UCSD-AML1 (cell line): ENCODE data around the gene GAL3ST2.
"Not testable (repeated sequence)": the region's sequence is repeated elsewhere in the genome, so short reads cannot be mapped to it uniquely, and the experiment has no call there.

Source experiments
- DNase-seq: peaks from one replicate; lab custom pipeline; 2025; ENCODE audit not compliant: unreplicated experiment; lab: John Stamatoyannopoulos, UW

The GAL3ST2 gene

DNA sequence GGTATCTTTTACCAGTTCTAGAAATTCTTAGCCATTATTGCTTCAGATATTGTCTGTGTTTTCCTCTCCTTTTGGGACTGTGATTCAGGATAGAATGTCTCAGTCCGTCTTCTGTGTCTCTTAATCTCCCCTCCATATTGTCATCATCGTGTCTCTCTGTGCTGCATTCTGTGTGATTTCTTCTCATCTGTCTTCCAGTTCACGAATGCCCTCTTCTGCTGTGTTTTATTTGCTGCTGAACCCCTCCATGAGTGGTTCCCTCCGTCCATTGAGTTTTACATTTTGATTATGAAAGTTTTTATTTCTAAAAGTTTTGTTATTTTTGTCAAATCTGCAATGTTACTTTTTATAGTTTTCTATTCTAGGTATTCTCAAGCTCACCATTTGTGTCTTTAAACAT lies 30.5 kb upstream of the GAL3ST2 start:
- no peak for DNase-seq

DNA sequence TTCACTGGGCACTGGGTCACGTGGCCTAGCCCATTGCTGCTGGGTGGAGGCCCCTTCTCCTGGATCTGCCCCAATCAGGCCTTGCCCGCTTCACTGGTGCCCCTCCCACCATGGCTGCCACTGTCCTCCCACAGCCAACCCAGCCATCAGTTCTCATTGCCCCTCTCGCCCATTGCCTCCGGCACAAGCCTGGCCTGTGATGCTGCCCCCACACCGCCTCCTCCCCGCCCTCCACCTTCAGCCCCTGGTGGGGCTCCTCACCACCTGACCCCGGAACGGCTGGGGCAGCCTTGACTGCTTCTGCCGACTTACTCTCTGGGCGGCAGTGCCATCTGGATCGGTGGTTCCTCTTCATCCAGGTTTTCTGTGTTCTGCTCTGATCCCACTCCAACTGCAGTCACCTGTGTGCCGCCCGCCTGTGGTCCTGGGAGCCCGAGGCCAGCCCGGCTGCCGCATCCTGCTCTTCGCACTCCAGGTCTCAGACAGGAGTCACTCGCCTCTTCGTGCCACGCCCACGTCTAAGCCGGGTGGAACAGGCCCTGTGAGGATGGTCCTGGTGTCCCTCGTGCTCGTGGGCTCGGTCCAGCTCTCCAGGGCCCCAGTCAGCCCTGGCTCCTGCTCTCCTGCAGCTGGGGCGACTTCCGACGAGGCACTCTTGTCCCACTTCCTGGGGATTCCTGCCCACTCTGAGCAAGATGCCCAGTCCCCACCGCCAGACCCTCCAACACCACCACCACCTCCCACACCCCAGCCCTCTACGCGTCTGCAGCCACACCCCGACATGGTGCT lies 28.0 kb upstream of the GAL3ST2 start:
- DNase-seq: no peak

- no peak for DNase-seq
These were observed 26.4 kb upstream of the GAL3ST2 start for GRCh38 chr2:241750076-241750840.

DNA sequence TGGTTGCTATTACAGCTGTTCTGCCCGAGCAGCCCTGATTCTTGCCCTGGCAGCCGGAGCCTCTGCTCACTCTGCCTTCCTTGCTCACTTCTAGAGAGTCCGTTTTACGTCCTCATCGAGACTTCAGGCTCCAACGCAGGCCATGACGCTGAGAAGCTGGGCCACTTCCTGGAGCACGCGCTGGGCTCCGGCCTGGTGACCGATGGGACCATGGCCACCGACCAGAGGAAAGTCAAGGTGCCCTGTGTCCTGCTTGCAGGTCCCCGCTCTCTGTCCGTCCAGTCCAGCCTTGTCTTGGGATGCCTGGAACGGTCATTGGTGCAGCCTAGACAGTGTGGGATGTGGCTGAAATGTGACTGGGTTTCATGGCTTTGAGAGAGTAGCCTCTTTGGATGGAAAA lies 25.5 kb upstream of the GAL3ST2 start:
- no peak for DNase-seq

DNA sequence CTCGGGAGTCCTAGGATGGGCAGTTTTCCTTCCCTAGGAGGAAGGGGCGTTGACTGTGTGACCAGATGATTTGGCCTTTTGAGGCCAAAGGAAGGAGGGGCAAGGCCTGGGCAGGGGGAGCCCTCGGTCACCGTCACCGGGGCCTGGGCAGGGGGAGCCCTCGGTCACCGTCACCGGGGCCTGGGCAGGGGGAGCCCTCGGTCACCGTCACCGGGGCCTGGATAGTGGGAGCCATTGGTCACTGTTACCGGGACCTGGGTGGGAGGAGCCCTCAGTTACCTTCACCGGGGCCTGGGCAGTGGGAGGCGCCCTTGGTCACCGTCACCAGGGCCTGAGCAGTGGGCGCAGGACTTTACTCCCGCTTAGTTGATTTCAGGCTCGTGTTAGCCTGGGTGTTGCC lies 24.8 kb upstream of the GAL3ST2 start:
- no peak for DNase-seq

DNA sequence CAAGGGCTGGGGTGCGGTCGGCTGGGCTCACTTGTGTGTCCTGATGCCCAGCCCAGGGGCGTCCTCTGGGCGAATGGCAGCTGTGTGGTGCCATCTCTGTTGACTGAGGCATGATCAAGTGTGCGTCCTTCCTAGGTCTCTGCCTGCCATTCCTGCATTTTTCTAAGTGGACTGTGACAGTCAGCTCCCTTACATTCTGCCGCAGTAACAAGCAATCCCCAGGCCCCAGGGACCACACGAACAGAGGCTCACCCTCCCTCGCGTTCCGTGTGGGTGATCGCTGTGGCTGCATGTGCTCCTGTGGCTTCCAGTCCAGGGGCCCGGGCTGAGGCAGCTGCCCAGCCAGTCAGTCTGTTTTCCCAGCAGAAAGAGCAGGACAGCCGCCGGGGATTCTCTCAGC lies 24.4 kb upstream of the GAL3ST2 start:
- no peak for DNase-seq

DNA sequence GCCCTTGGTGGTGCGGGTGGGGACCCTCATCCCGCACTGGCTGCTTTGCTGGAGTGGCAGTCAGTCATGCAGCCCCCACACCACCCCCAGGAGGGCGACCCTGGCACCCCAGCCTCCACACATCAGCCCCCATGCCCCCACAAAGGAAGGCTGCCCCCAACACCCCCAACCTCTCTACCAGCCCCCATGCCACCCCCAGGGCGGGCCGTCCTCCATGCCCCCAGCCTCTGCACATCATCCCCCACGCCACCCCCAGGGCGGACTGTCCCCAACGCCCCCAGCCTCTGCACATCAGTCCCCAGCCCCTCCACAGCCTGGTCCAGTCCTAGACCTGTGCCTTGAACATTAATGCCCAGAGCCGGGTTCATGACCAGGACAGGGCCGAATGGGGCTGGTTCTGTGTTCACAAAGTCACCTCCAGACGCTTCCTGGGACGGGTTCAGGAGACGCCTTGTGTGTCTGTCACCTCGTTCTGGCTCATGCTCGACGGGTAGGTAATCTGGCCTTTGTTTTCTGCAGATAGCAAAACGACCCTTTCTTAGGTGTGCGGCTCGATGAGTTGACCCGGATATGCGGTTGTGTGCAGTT lies 23.8 kb upstream of the GAL3ST2 start:
- no peak for DNase-seq

DNA sequence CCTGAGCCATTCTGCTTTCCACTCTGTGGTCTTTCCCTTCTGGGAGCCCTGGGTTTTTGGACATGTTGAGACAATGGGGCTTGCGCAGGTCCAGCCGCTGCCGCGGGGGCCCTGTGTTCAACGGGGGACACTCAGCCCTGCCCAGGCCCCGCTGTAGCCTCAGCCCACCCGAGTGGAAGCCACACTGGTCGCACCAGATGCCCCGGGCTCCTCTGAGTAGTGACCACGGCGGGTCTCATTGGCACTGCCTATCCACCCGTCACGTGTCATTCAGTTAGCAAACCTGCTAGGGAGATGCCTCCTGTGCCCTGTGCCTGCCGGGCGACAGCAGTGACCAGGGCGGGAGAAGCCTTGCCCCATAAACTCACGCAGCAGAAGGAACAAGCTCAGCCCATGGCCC lies 23.1 kb upstream of the GAL3ST2 start:
- no peak for DNase-seq

GRCh38 chr2:241754042-241754441 lies 22.6 kb upstream of the GAL3ST2 start:
- DNase-seq: no peak

- DNase-seq: no peak
These were observed 21.5 kb upstream of the GAL3ST2 start for GRCh38 chr2:241755166-241755565.

DNA sequence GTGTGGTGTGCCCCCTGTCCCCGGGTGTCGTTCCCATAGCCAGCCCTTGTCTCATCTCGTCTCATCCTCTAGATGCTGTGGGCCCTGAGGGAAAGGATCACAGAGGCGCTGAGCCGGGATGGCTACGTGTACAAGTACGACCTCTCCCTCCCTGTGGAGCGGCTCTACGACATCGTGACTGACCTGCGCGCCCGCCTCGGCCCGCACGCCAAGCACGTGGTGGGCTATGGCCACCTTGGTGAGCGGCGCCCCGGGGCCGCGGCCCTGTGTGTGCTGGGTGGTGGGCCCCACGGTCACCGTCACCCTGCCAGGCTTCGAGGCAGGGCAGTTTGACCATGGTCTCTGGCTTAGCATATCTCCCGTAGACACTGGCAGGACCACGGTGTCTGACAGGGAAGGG lies 20.8 kb upstream of the GAL3ST2 start:
- DNase-seq: no peak

- DNase-seq: no peak
These were observed 17.4 kb upstream of the GAL3ST2 start for GRCh38 chr2:241759067-241759807.

DNA sequence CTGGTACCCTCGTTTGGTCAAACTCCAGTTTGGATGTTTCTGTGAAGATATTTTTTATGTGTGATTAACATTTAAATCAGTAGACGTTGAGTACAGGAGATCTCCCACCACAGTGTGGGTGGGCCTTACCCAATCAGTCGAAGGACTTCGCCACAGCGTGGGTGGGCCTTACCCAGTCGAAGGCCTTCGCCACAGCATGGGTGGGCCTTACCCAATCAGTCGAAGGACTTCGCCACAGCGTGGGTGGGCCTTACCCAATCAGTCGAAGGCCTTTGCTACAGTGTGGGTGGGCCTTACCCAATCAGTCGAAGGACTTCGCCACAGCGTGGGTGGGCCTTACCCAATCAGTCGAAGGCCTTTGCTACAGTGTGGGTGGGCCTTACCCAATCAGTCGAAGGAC lies 16.7 kb upstream of the GAL3ST2 start:
- not testable (repeated sequence) for DNase-seq

- DNase-seq: no peak
These were observed 16.3 kb upstream of the GAL3ST2 start for GRCh38 chr2:241760301-241760771.

DNA sequence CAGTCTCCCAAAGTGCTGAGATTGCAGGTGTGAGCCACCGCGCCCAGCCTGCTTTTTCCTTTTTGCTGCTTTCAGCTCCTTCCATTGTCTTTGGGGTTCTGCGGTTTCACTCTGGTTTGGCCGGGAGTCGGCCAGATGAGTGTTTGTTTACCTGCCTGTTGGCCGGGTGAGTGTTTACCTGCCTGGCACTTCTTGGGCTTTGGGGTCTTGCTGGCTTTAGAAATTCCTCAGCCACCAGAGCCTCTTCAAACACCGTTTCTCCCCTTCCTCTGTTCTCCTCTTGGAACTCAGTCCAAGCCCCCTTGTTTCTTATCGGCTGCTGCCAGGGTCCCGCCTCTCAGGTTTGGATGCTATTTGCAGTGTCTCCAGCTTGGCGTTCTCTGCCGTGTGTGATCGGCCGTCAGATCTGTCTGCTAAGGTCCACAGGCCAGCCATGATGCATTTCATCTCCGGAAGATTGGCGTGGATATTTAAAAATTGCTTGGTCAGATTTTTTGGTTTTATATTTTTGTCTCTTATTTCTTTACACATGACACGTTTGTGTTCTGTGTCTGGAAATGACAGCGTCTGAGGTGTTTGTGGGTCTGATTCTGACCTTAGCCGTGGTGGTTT lies 14.2 kb upstream of the GAL3ST2 start:
- DNase-seq: no peak

GRCh38 chr2:241762933-241763369 lies 13.7 kb upstream of the GAL3ST2 start:
- DNase-seq: no peak

DNA sequence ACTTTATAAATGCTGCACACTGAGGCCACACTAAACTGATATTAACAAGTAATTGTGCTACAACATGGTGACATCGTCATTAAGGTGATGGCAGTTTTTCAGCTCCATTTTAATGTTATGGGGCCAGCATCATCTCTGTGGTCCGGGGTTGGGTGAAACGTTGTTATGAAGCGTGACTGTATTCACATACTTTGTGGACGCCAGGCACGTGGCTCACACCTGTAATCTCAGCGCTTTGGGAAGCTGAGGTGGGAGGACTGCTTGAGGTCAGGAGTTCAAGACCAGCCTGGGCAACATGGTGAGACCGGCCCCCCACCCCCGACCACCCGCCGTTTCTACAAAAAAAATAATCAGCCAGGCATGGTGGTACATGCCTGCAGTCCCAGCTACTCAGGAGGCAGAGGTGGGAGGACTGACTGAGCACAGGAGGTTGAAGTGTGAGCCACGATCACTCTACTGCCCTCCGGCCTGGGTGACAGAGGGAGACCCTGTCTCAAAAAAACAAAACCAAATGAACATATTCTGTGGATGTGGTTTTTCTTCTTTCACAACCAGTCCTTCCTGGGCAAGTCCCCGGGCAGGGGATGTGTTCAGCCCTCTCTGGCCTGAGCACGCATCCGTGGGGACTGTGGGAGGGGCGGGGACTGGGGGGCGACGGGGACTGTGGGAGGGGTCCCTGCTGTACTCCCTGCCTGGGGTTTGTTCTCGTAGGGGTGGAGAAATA lies 12.9 kb upstream of the GAL3ST2 start:
- no peak for DNase-seq

- no peak for DNase-seq
These were observed 12.1 kb upstream of the GAL3ST2 start for GRCh38 chr2:241764275-241765241.
